GM18508 (cell line): ENCODE data around the gene MILR1.
A peak's percentile ranks its signal among the peaks of the same experiment; 100 is the strongest.

Experiments
- ATAC-seq: cut with Tn5 transposase; IDR thresholded peaks from one replicate; pipeline ENCODE4 v1.9.1; 2021; ENCODE audit warnings: moderate number of reproducible peaks; ENCODE audit not compliant: insufficient read depth, unreplicated experiment

Gene MILR1

DNA sequence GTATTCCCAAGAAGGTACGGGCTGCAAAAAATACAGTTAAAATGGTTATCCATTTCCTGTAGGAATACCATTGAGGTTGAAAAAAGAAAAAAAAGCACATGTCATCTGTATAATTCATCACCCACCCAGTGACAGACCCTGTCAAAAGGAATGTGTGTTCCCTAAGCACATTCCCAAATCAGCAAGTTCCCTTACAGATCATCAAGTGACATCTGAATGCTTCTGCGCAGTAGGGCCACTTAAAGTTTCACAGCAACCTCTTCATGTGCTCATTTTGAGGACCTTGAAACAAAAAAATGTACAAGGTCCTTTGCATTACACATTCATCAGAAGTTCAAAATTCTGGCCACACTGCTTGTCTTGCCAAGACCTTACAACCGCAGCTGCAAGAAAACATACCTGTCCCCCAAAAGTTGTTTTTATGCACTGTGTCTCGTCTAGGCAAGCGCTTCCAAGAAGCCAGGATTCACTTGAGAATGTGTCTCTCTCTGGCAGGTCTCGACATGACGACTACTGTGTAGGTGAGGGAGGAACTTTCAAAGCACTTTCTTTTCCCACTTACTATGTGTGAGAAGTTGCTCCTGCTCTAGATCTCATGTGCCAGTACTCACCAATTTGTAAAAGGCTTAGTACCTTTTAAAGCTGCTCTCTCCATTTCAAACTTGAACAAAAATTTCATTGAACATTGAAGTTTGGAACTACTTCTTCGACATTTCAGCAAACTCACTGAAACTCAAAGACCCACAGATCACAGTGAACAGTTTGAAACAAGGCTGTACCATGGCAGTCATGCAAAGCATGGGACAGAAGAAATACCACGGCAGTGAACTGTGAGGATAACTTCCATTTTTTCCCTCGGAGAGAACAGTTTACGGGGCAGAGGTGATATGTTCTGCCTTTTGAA lies 52.2 kb downstream of the MILR1 start:
- no peak for ATAC-seq

DNA sequence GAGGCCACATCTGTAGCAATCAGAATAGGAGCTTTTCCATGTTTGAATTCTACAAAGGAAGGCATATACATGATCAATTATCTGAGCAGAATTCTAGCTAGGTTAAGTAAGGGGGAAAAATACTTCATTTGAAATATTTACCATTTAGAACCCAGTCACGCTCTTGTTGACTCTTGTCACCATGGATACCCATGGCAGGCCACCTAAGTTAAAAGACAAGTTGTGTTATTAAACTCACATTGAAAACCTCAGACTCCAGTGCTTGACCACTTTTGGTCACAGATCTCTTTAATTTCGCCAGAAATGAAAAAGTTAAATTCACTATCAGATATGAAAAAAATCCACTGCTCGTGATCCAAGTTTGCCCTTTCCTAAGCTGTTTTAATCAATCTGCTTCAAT lies 53.1 kb downstream of the MILR1 start:
- no peak for ATAC-seq

DNA sequence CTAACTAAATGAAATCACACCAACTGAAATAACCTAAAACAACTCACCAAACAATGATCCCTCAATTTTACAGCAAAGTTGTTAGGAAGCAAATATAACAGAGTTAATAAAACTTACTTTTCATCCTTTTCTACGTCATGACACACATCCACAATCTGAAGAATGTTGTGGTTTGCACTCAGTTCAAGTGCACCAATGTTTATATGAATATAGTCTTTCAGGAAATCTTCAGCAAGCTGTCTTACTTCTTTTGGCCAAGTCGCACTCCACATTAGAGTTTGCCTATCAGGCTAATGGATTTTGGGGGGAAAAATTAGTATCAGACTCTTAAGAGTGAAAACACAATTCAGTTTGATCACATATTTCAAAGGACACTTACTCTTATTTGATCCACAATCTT lies 53.9 kb downstream of the MILR1 start:
- ATAC-seq = no peak

DNA sequence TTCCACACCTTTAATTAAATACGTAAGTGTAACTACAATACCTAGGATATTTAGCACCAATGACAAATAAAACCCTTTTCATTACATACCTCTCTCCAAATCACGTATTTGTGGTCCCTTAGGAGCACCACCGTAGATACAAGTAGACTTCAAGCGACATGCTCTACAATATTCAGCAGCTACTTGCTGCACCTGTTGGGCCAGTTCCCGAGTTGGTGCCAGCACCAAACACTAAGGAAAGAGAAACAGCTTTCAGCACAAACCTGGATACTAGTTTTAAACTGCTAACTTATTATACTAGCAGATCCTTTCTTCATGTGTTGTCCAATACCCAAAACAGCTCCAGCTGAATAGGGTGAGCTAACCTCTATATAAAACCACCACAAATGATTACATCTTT lies 54.4 kb downstream of the MILR1 start:
- no peak for ATAC-seq

DNA sequence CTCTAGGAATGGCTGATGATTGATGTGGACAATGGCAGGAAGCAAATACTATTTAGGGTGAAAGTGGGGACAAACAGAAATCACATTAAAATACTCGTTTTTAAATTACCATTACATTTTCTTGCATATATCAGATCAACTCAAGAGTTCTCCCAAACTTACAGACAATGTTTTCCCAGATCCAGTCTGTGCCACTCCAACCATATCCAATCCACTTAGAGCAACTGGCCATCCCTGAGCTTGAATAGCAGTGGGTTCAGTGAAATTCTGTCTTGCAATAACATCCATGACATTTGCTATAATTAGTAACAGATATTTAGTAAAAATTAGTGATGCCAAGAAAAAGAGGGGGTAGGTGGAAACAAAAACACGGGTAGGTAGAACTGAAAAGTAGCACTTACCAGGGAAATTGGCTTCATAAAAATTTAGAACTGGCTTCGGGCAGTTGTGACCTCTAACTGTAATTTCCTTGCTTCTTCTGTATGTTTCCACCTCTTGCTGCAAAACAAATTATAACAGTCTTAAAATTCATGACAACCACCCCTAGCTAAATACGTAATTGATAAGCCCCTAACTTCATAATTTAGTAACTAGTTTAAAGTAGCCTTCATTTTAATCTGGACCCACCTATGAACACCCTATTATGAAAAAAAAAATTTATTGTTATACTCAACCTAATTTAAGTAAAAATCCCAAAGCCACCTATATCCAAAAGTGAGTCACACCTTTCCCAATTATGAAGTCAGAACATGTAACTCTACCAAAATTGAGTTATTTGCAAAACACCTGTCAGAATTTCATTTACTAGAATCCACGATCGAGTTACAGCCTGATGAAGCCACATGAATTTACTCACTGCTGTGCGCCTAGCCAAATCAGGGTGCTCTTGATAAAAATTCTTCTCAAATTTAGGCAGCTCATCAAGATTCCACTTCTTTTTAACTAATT lies 55.2 kb downstream of the MILR1 start:
- no peak for ATAC-seq

DNA sequence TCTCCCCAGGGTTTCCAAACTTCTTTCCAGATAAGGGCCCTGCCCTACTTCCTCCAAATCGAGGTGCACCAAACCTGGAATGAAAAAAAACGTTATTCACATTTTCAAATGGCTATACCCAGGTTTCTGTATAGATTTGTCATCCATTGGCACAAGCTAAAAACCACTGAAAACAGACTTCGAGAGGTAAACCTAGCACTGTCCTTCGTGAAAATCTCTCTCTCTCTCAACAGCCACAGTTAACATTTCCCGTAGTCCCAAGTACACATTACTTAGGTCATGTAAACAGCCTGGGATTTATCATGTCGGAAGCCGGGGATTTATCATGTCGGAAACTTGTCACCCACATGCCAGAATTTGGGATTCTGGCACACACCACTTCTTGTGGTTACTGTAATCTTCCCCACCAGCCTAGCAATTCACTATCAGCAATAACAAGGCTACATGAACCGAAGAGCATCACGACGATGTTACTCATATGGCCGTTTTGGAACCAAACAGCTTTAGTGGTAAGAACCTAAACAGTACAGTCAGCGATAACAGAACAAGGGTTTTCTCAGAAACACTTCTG lies 55.9 kb downstream of the MILR1 start:
- no peak for ATAC-seq

DNA sequence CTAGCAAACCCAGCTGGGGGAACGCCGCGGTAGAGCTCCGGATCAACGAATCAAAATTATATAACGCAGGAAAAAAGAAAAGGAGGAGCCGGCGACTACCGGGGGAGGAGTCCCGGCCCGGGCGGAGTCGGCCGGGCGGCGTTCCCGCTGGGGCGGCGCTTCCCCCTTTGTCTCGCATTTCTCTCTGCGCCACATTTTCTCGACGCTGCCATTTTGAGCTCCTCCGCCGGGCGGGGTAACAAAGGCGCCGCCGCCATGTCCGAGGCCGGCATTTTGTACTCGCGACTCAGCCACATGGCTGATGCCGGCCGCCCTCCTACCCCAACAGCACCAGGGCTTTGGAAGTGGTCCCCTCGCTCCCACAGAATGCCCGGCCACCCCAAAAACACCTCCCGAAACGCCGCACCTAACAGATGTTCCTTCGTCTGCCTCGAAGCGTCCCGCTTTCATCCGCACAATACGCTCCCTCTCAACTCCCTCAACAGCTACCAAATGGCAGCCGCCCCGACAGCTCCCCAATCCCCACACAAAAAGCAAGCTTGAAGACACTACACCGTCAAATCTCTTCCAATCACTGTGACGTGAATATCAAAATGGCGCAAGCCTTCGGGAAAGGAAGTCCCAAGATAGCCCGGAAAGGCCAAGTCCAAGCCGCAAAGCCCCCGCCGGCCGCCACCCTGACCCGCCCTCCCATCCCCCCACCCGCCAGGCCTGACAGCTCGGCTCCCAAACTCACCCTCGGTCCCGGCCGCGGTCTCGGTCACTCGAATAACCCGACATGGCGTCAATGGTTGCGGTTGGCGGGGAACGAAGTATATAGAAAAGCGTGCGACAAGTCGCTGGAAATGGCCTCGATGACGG lies 56.7 kb downstream of the MILR1 start:
- ATAC-seq = no peak

DNA sequence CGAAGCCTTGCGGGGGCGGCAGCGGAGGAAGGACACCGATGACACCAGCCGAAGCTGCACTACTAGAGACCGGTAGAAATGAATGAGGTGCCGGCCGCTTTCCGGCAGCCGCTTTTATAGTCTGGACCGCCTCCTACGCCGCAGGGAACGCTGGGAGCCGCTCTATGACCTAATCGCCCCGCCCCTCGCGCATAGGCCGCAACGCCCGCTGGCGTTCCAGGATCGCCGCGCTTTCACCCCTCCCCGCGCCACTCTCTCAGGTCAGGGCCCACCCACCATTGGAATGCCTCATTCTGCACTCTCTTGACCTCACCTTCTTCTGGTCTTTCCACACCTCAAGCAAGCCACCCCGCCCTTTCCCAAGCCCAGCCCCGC lies 57.3 kb downstream of the MILR1 start, which contains the start of gene DDX5:
Gene DDX5 (minus strand): TSS at position 89 of the 375 bp plus-strand sequence. CDS start 170 bp downstream, outside the sequence.
- peak; percentile 40 for ATAC-seq

DNA sequence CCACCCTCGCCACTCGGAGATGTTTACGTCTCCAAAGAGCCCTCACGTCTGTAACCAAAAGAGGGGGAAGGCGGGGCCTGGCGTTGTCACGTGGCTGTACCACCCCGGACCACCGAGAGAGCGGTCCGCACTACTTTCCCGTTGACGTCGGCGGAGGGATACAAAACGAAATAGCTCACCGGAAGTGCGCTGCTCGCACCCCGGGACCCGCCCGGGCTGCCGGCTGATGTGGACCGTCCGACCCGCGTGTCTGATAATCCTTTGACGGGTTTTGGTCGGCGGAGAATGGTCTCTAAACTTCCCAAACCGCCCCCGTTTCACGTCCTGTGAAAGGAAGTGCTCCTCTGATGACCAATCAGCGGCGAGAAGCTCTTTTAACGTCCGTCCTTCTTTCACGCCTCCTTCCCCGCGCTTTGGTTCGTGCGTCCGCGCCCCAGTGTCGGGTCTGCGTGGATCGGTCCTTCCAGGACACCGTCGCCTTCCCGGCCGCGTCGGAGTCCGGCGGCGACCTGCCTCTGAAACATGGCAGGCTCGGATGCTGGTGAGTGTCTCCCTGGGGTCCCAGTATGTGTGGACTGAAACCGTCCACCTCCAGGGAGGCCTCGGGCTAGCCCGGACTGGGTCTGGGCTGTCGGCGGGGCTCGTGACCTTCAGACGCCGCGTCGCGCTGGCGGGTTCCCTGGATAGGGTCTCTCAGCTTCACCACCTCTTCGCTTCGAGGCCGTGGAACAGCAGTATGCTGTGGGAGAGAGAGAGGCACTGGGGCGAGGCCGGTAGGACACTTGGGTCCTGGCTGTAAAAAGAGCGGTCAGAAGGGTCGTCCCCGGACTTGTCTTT lies 57.9 kb downstream of the MILR1 start, which contains the start of gene CEP95:
Gene CEP95 (plus strand): TSS at position 402 of the 837 bp plus-strand sequence. CDS start 121 bp downstream, at position 523.
- ATAC-seq = peak; percentile 32

DNA sequence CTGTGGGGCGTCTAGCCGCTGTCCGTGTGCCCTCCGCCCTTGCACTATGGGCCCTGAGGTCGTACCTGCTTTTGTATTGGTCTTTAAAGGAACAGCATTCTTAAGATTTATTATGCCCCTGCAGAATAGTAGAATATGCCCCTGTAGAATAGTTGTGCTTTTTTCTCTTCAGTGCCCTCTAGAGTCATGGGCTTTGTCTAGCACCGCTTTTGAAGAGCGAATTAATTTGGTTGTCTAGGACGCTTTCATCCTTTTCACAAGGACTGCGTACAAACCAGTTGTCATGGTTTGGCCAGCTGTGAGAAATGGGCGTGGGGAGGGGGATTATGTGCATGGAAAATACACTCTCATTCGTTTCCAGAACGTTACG lies 58.5 kb downstream of the MILR1 start:
- ATAC-seq = peak; percentile 9

DNA sequence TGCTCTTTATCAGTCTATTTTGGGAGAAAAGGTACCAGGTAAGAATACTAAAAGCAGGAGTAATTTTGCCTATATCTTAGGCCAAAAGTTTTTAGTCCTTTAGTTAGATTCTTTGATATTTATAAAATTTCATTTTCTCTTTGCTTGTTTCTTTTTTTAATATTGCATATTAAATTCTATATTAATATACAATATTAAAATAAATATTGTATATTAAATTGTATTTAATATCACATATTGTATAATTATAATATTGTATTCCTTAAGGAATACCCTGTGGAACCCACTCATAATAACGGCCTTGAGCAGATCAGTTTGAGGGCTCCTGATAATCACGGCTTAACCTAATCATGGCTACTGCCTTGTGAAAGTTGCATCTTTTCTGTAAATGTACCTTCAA lies 59.8 kb downstream of the MILR1 start:
- ATAC-seq = no peak

DNA sequence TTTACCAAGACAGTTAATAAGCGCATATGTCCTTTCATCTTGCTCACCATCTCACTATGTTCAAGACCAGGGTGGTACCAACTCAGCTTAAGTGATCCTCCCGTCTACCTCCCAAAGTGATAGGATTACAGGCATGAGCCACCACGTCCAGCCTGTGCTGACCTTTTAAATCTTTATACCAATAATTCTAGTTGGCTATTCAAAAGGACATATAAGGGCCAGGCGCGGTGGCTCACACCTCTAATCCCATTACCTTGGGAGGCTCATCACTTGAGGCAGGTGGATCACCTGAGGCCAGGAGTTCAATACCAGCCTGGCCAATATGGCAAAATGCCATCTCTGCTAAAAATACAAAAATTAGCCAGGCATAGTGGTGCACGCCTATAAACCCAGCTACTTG lies 60.3 kb downstream of the MILR1 start:
- no peak for ATAC-seq

DNA sequence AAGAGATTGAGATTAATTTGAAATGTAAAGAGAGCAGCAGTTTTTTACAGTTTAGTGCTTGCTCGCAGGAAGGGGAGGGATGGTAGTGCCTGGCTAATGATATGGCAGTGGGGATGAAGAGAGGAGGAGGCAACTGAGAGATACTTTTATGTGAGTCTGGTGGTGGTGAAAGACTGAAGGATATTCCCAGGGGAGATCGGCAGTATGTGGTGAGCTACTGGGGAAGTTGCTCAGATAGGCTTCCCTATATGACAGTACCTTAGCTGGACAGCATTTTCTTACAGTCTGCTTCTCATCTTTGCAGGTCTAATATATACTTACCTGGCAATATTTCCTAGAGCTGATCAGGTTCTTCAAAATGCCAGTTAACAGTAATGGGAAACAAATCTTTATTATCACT lies 66.5 kb downstream of the MILR1 start:
- ATAC-seq = no peak

DNA sequence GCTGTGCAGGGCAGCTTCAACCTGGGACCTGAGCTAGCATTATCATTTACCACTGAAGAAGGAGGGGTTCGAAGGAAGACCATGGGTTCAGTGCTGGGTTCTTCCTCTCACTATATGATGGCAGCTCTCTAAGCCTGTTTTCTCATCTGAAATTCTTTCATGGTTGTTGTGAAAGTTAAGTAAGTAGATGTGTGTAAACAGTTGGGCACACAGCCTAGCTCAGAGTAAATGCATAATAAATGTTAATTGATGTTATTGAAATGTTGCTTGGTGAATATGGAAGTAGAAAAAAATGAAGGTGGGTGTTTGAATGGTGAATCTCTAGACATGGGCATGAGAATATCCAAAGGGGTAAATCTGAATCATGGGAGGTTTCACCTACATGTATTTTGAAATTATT lies 66.9 kb downstream of the MILR1 start:
- no peak for ATAC-seq
